Cortex of kidney (tissue), 1 donor: ENCODE measurements around the gene CDH4.

Experiments used
- DNase-seq: peaks from one replicate; lab custom pipeline; 2025; lab: John Stamatoyannopoulos, UW

The CDH4 gene

DNA sequence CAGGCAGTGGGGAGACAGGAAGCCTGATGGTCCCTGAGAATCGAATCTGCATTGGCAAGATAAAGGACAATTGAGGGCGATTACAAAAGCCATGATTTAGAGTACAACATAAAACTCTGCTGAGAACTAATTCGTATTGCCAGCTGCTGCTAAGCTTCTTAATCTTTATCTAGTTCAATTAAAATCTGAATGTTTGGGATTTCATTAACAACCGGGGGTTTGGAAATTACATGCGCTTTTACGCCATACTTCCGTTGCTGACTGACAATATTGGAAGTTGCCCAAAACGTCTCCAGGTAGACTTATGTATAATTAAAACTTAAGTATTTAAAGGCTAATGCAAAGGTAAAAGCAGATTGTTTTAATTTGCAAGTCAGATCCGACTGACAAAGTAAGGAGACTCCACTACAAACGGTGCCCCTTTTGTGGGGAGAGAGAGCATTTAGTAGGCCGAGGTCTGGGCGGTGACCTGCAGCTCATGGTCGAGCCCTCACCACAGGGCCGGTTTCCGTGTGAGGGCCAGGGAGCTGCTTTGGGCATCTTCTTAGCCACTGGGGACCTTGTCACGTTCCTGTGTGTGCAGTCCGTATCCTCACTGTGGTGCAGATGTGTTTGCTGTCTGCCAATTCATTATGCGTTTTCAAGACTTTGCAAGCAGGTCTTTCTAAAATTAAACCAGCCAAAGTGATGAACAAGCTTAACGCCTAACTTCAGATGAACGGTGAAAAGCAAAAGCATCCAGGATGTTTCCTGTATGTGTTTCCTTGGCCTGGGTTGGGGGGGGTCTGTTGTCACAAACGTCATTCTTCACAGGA is 49.9 kb downstream of the CDH4 start:
- DNase-seq = no peak

DNA sequence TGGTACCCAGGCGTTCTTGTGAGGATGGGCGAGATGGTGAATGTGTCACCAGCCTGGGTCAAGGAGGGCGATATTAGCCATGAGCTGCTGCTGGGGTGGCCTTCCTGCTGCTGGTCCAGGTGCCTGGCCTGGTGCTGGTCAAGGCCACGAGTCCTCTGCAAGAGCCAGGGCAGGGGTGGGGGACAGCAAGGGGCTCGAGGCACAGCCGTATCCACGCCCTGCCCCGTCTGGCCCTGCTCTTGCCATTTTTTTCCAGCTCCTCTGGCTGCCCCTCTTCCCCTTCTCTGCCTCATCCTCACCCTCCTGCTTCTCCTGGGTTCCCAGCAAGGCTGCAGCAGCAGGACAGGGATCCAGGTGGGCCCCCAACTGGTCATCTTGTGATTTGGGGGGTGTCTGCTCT is 51.2 kb downstream of the CDH4 start:
- no peak for DNase-seq

DNA sequence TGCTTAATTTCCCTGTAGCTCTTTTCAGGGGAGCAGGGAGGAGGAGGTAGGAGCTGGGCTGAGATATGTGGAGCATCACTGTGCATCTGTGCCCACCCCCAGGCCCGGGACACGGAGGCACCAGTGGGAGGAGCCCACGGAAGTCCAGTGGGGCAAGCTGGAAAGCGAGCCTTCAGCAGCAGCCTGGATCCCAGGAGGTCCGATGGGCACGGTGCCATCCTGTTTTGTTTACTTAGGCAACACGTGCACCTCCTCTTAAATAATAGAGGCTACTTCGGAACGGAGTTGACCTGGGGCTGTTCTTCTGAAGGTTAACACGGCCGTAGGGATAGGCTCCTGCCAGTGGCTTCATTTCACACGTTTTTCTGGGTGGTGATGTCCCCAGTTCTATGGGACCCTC is 51.6 kb downstream of the CDH4 start:
- DNase-seq = no peak

DNA sequence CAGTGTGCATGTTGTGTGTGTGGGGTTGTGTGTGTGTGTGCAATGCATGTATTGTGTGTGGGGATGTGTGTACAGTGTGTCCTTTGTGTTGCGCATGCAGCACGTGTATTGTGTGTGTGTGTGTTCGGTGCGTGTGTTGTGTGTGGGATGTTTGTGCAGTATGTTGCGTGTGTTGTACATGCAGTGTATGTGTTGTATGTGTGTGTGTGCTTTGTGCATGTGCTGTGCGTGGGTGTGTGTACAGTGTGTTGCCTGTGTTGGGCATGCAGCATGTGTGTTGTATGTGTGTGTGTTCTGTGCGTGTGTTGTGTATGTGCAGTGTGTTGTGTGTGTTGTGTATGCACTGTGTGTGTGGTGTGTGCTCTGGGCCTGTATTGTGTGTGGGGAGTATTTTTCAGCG is 52.7 kb downstream of the CDH4 start:
- no peak for DNase-seq

DNA sequence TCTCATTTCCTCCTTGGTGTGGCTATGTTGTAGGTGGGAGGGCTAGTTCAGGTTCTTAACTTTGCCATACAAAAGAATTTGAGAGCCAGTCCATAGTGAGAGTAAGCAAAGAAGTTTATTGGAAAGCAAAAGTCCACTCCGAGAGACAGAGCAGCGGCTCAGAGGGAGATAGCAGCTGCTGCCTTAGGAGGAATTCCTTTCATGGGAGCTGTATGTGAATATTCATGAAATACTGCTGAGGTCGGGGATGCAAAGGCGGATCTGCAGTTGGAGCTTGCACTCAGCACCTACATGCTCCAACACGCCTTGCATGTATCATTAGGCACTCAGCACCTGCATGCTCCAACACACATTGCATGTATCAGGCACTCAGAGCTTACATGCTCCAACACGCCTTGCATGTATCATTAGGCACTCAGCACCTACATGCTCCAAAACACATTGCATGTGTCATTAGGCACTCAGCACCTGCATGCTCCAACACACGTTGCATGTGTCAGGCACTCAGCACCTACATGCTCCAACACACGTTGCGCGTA is 54.9 kb downstream of the CDH4 start:
- no peak for DNase-seq

DNA sequence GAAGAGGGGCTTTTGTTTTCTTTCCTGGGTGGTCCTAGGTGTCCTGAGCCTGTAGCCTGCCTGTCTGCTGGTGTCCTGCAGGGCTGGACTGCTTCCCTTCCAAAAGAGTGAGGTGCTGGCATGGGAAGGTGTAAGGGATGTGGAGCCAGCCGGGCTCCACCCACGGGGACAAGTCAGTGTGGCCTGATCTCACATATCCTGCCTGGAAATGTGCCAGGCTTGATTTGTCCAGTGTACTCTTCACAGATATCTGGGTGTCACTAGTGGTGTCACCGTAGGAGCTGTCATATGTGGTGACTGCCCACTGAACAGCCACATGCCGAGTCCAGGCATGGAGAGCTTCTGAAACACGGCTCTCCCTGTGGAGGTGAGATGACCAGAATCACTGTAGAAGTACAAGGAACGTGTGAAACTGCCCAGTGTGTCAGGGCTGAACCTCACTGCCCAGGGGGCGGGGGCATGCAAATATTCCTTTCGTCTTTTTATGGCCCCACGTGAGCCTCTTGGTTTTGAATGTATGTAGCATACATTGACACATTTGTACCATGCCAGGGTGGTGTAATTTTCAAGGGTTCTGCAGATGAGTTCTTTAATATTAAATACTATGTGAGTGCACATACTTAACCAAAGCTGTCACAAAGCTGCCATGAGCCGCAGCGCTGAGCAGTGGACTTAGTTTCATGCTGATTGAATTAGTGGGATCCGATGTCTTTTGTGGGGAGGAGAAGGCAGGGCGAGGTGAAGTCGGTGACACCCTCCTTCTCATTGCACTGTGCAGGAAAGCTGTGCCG is 55.8 kb downstream of the CDH4 start:
- no peak for DNase-seq

DNA sequence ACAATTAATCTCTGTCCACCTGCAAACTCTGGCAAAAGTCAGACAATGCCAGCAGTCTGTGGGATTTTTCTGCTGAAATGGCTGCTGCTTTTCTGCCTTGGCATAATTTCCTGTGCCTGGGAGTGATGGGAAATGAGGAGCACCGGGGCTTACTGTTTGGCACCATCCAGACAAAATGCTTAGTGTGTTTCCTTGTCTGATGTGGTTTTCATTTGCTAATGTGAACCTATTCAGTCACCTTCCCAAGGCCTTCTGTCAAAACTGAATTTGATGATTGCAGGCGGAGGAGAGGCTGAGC is 56.4 kb downstream of the CDH4 start:
- no peak for DNase-seq

DNA sequence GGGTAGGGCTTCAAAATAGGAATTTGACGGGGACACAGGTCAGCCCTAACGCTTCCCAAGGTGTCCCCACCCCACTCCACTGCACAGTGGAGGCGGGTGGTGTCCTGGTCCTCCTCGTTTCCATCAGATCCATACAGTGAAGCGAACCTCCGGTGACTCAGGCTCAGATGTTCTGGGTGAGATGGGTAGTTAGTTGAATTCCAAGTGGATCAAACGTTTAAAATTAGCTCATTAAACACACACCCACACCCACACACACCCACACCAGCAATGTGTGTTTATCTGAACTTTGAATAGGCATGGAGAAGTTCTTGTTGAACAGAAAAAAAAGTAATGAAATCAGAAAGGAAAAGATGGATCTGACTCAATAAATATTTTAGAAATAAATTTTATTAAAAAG is 58.9 kb downstream of the CDH4 start:
- DNase-seq = no peak

DNA sequence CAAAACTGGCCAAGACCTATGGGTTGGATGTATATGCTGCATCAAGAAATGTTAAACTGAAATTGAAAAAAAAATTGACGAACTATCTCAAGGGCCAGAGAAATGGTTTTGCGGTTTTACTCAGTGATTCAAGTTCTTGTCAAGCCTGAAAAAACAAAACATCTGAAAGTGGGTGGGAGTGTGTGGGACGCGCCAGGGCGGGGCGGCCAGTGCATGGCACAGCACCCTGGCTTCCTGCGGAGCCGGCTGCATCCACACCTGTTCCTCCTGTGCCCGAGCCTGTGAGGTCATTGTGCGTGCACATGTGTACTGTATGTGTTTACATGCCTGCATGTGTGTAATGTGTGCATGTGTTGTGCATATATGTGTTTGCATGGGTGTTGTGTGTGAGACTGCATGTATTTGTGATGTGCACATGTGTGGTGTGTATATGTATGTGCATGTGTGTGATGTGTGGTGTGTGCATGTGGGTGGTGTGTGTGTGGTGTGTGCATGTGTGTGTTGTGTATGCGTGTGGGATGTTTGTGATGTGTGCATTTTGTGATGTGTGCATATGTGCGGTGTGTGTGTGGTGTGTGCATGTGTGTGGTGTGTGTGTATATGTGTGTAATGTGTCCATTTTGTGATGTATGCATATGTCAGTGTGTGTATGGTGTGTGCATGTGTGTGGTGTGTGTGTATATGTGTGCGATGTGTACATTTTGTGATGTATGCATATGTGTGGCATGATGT is 59.8 kb downstream of the CDH4 start:
- DNase-seq = no peak

DNA sequence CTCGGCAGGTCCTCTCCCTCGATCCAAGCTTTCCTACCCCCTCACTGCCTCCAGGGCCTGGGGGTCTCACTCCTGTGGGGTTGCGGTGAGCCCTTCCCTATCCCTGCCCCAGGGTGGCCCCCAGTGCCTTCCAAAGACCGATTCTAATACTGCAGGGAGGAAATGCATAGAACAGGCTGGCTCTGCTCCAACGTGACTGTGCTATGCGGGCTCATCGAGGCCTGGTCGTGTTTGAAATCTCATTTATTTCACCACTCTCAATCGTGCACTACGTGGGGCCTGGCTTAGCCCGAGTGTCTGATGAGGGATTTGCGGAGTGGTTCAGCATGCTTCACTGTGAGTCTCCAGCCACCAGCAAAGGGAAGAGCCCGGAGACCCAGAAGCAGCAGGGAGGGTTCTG is 60.9 kb downstream of the CDH4 start:
- no peak for DNase-seq

DNA sequence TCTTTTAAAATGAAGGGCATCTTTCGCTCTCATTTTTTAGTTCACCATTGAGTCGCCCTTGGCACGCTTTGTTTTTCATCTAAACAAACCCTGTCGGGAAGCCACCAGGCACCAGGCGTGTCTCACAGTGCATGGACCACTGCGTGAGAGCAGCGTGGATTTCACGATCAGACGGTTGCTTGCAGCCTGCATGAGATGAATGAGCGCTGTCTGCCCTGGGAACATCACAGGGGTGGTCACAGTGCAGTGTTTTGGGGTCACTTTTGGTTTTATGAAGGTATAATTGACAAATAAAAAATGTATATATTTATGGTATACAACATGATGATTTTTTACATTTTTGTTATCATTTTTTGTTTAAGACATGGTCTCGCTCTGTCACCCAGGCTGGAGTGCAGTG is 61.3 kb downstream of the CDH4 start:
- no peak for DNase-seq

DNA sequence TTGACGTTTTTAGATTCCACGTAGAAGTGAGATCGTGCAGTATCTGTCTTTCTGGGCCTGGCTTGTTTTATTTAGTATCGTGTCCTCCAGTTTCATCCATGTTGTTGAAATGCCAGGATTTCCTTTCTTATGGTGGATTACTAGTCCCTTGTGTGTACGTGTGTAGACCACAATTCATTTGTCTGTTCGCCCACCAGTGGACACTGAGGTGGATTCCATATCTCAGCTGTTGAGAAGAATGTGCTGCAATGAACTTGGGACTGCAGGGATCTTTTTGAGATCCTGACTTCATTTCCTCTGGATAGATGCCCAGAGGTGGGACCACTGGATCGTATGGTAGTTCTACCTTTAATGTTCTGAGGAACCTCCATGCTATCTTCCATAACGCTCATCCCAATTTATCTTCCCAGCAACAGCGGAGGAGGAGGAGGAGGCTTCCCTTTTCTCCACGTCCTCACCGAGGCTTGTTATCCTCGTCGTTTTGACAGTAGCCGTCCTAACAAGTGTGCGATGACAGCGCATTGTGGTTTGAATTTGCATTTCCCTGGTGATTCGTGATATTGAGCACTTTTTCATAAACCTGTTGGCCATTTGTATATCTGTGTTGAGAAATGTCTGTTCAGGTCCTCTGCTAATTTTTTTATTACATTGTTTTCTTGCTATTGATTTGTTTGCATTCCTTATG is 62.4 kb downstream of the CDH4 start:
- DNase-seq = no peak

DNA sequence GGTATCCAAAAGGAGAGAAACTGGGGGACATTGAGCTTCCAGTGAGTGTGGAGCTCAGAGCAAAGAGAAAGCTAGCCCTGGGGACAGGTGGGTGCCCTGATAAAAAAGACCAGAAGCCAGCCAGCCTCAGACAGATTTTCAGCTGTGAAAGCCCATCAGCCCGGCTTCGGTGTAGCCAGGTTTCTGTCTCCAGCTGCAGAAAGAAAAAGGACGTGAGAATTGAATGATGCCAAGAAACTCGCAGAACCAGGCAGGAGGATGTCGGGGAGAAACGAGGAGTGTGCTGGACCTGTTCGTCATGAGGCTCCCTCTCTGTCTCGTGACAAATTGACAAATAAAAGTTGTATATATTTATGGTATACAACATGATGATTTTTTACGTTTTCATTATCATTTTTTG is 63.3 kb downstream of the CDH4 start:
- no peak for DNase-seq

DNA sequence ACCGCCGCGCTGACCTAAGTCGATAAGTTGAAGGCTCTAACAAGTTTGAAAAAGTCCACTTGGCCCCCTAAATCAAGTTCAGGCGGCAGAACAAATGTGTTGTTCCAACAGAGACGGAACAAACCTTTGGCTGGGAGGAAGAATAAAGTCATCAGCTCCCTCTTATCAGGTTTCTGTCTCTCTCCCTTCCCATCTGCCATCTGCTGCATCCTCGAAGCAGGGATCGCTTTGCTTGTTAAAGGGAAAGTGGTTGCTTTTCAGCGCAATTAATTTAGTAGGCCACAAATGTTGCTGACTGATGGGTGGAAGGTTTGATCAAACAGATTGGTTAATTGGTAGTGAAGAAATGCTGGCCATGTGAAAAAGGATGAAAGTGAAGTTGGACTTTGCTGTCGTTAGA is 64.3 kb downstream of the CDH4 start:
- no peak for DNase-seq

DNA sequence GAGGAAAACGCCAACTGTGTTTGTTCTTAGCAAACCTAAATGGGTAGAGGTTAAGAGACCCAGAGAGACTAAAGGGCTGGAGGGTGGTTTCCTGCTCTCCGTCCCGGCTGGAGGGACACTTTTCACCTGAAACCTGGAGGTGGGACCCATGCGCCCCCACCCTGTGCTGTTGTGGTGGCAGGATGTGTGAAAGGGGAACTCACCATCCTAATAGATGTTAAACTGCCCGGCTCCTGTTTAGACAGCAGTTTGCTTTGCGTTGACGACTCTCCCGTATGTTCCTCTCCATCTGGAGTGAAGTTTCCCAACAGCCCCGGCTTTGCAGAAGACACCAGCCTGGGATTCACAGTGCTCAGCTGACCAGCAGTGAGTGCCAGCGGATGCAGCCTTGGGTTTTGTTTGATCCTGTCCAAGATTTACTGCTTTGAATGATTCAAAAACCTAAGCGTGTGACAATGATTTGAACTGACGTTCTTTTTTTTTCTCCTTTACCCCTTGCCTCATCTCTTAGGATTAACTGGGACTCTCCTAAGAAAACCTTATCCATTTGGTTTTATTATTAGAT is 66.0 kb downstream of the CDH4 start:
- DNase-seq = no peak

DNA sequence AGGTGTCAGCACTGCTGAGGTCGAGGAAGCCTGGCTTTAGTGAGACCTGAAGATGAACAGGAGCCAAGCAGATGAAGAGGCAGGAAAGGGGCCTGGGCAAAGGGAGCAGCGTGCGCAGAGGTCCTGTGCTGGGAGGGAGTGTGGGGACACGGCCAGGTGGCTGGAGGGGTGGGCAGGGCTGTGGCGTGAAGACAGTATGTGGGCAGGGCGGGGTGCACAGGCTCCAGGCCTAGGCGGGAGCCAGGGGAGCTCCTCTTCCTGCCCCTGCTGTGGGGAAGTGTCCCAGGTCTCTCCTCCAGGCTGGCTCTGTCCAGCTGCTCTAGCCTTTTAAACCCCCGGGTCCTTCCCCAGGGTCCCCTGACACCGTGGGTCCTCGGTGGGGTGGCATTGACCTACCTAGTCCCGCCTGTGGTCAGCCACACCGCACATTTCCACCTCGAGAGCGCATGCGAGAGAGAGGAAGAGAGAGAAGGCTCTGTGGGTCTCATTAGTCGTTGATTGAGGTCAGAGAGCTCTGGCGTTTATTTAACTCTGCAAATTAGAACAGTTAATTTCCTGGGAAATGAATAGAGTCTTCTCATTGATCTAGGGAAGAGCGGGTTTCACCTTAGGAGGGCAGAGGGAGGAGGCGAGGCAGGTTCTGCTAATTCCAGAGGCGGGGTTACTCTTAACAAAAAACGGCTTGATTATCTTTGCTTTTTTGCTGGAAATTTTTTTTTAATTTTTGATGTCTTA is 68.8 kb downstream of the CDH4 start:
- DNase-seq = no peak

DNA sequence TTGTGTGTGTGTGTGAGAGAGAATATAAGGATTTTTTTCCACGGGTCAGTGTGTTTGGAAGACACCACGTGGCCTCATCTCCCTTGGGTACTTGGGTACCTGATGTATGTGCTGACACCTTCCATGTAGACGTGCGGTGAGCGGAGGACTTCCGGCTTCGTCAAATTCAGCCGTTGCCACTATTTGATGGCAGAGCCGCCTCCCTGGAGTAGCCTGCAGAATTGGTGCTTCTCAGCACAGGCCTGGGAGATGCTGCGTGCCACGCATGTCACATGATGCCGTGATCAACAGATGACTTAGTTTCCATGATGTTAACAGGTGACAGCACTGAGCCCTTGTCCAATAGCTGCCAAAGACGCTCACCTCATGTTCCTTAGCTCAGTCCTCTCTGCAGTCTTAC is 69.4 kb downstream of the CDH4 start:
- DNase-seq = no peak

DNA sequence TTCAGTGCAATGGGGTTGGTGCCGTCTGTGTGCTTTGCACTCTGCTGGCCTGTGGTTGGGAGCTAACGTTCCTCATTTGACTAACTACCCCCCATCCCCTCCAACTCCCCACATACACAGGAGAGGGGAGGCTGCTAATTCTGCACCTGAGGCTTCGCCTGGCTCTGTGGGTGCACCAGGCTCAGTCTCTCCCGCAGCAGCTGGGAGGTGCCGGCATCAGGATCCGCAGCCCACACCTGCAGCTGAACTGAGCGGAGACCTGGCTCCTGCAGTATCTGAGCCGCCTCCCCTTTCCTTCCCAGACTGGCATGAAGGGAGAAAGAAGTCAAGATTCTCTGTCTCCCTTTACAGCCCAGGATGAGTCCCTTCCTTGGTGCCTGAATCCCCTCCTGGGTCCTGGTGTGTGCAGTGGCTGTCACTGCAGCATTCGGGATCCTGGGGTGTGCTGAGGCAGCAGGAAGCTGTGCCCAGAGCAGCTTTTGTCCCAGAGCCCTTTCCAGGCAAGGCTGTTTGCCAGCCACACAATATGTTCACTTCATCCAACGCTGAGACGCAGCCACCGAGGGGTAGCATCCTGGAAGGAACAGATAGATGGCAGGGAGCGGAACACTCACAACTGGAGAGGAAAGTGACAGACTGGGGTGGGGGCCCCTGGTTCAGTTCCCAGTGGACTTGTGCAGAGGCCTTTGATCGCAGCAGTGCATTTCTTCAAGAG is 70.2 kb downstream of the CDH4 start:
- DNase-seq = no peak

DNA sequence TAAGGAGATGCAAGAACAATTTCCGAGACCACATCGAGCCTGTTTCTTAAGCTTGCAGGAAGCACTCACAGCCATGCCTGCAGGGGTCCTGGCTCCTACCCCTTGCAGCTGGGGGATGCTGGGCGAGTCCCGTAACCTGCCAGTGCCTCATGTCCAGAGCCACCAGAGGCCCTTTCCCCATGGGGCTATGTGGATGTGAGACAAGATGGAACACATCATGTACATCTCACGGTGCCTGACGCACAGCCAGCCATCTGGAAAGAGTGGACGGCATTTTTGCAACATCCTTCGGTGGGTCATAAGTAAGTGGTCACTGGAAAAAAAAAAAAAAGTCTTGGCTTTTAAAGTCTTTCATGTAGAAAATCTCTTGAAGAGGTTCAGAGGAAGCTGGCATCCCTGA is 72.8 kb downstream of the CDH4 start:
- DNase-seq = no peak

DNA sequence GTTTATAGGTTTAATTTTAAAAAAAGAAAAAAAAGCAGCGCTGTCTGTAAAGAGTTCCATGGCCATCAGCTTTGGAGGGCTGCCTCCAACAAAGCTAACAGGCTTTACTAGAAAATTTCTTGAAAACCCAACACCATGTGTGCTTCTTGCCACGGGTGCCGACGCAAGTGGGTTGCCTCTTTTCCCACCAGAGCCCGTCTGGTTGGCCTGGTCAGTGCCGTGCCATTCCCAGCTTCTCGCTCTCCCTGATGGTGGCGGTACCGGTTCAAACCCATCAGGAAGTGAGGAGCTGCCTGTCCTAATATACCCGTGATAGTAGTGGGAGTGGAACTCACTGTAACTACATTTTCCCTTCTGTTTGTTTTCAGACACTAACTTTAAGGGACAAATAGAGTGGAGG is 73.7 kb downstream of the CDH4 start:
- DNase-seq = no peak
